ENCODE measurements around the gene DNAJB9. TPM values are rescaled to one million over a fixed set of nuclear protein-coding genes. Genes with fewer than 3 reads are reported as not detected.
"Not testable (repeated sequence)": the region's sequence is repeated elsewhere in the genome, so short reads cannot be mapped to it uniquely, and the experiment has no call there.

Gene DNAJB9
- polyA plus RNA-seq, 1 donor (not counting 4 experiments of a cell fraction or from before 2014, with no cell fraction given) = 13.4 TPM

DNA sequence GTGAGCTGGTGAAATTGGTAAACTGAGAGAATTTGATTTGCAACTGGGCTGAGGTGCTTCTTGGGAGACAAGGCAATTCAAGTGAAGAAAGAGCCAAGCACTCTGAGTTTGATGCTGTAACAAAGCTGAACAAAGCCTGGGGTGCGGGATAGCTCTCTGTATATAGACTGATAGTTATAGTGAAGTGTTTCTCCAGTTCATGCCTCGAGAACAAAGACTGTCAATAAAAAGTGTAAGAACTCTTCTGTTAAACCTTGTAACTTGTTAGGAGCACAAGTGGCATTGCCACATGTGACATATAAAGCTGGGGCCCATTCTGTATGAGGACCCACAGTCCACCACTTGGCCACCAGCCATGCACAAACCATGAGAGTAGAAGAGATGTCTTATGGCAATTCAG lies 32.4 kb upstream of the DNAJB9 start:
- Histone ChIP-seq H3K4me3 (ENCODE audit: control insufficient read depth in 2 of 3, extremely low read depth in 1 of 3, insufficient read depth in 2 of 3, low read depth in 1 of 3, low read length in 3 of 3) (no peak overlapping the region), H2AFZ (ENCODE audit: control insufficient read depth, low read length) (no peak overlapping the region), H3K4me1 (ENCODE audit: control insufficient read depth, extremely low read depth, insufficient read depth, low read length) (no peaks in the 10 kb centered on the region), H3K4me2 (ENCODE audit: control insufficient read depth, extremely low read depth, insufficient read depth, low read depth, low read length) (no peak overlapping the region), H3K9me1 (ENCODE audit: control insufficient read depth, extremely low read depth, insufficient read depth, low read length) (no peaks in the 10 kb centered on the region), H3K27me3 (ENCODE audit: control insufficient read depth, extremely low read depth, insufficient read depth, low read length) (no peaks in the 10 kb centered on the region), H3K9me3 (ENCODE audit: control insufficient read depth, low read depth, low read length) (no peaks in the 10 kb centered on the region), H3K9ac (ENCODE audit: control insufficient read depth, extremely low read depth, insufficient read depth, low read length) (no peak overlapping the region), H3K36me3 (ENCODE audit: control insufficient read depth in 2 of 2, extremely low read depth in 1 of 2, insufficient read depth in 2 of 2, low read length in 2 of 2) (no peaks in the 10 kb centered on the region), H4K20me1 (ENCODE audit: control insufficient read depth, extremely low read depth, insufficient read depth, low read length) (no peaks in the 10 kb centered on the region), H3K79me2 (ENCODE audit: control insufficient read depth, insufficient read depth, low read length) (no peaks in the 10 kb centered on the region), H3K27ac (ENCODE audit: control insufficient read depth, insufficient read depth, low read length) (no peak overlapping the region)
- DNase-seq (ENCODE audit: low read depth, low spot score) = no peak
- FAIRE-seq = no peak
- no peak for TF ChIP-seq CTCF (optimal IDR thresholded peaks at IDR 0.05 in 1 of 3, IDR thresholded peaks at IDR 0.05 in 1 of 3, conservative IDR thresholded peaks at IDR 0.05 in 1 of 3; ENCODE audit: extremely low read depth in 1 of 3, insufficient read depth in 2 of 3, low read length in 3 of 3)
- no peak for TF ChIP-seq EZH2 (IDR thresholded peaks at IDR 0.05; ENCODE audit: low read length)
- dilution Hi-C loops (cut with MboI; ENCODE audit: extremely low pct_ligation_motif_present, low sequenced_read_pairs) = no loop called here

DNA sequence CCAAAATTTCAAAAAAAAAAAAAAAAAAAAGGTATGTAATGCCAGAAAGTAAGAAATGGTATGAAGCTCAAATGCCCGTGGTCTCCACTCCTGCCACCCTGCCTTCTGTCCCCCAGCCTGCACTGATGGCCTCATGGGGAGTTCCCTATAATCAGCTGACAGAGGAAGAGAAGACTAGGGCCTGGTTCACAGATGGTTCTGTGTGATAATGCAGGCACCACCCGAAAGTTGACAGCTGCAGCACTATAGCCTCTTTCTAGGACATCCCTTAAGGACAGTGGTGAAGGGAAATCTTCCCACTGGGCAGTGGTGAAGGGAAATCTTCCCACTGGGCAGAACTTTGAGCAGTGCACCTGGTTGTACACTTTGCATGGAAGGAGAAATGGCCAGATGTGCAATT lies 31.4 kb upstream of the DNAJB9 start:
- H3K36me3 ChIP-seq (ENCODE audit: control insufficient read depth in 2 of 2, extremely low read depth in 1 of 2, insufficient read depth in 2 of 2, low read length in 2 of 2); H3K9ac ChIP-seq (ENCODE audit: control insufficient read depth, extremely low read depth, insufficient read depth, low read length); H3K27ac ChIP-seq (ENCODE audit: control insufficient read depth, insufficient read depth, low read length); dilution Hi-C loops (cut with MboI; ENCODE audit: extremely low pct_ligation_motif_present, low sequenced_read_pairs); H4K20me1 ChIP-seq (ENCODE audit: control insufficient read depth, extremely low read depth, insufficient read depth, low read length); H3K4me1 ChIP-seq (ENCODE audit: control insufficient read depth, extremely low read depth, insufficient read depth, low read length); H3K79me2 ChIP-seq (ENCODE audit: control insufficient read depth, insufficient read depth, low read length); H2AFZ ChIP-seq (ENCODE audit: control insufficient read depth, low read length); FAIRE-seq; H3K4me2 ChIP-seq (ENCODE audit: control insufficient read depth, extremely low read depth, insufficient read depth, low read depth, low read length); DNase-seq (ENCODE audit: low read depth, low spot score); H3K4me3 ChIP-seq (ENCODE audit: control insufficient read depth in 2 of 3, extremely low read depth in 1 of 3, insufficient read depth in 2 of 3, low read depth in 1 of 3, low read length in 3 of 3); H3K9me1 ChIP-seq (ENCODE audit: control insufficient read depth, extremely low read depth, insufficient read depth, low read length); H3K27me3 ChIP-seq (ENCODE audit: control insufficient read depth, extremely low read depth, insufficient read depth, low read length); H3K9me3 ChIP-seq (ENCODE audit: control insufficient read depth, low read depth, low read length): not testable (repeated sequence)

- H2AFZ ChIP-seq (ENCODE audit: control insufficient read depth, low read length); H3K36me3 ChIP-seq (ENCODE audit: control insufficient read depth in 2 of 2, extremely low read depth in 1 of 2, insufficient read depth in 2 of 2, low read length in 2 of 2); H3K9me3 ChIP-seq (ENCODE audit: control insufficient read depth, low read depth, low read length); H3K4me1 ChIP-seq (ENCODE audit: control insufficient read depth, extremely low read depth, insufficient read depth, low read length); H3K9me1 ChIP-seq (ENCODE audit: control insufficient read depth, extremely low read depth, insufficient read depth, low read length); FAIRE-seq; H3K27me3 ChIP-seq (ENCODE audit: control insufficient read depth, extremely low read depth, insufficient read depth, low read length); H3K4me3 ChIP-seq (ENCODE audit: control insufficient read depth in 2 of 3, extremely low read depth in 1 of 3, insufficient read depth in 2 of 3, low read depth in 1 of 3, low read length in 3 of 3); DNase-seq (ENCODE audit: low read depth, low spot score); H4K20me1 ChIP-seq (ENCODE audit: control insufficient read depth, extremely low read depth, insufficient read depth, low read length); H3K9ac ChIP-seq (ENCODE audit: control insufficient read depth, extremely low read depth, insufficient read depth, low read length); H3K79me2 ChIP-seq (ENCODE audit: control insufficient read depth, insufficient read depth, low read length); H3K4me2 ChIP-seq (ENCODE audit: control insufficient read depth, extremely low read depth, insufficient read depth, low read depth, low read length); dilution Hi-C loops (cut with MboI; ENCODE audit: extremely low pct_ligation_motif_present, low sequenced_read_pairs); H3K27ac ChIP-seq (ENCODE audit: control insufficient read depth, insufficient read depth, low read length): not testable (repeated sequence)
These were observed 31.0 kb upstream of the DNAJB9 start for GRCh38 chr7:108538685-108539084.
